GM12878 (cell line): ENCODE measurements around the gene LRP4. TPM values are rescaled to one million over a fixed set of nuclear protein-coding genes. Genes with fewer than 3 reads are reported as not detected.

Source experiments
- ATAC-seq: fragments of 200-7000 bp; cut with Tn5 transposase; 3 replicates; pipeline ENCODE4 v1.9.1; 2020; ENCODE audit warnings: mild to moderate bottlenecking, moderate library complexity
- BruUV-seq: library from RNA; stranded (reverse); fragments of 400-500 nt; replicated peaks from 2 replicates; lab custom pipeline; 2021; lab: Mats Ljungman, UMichigan
- CTCF ChIA-PET: fragments of 300-600 bp; sonication (Branson Sonifier 250); formaldehyde crosslinking; extraction: SDS; loops from one replicate; lab custom pipeline; 2021; ENCODE audit warnings: inconsistent platforms; lab: Yijun Ruan, JAX
- POLR2A ChIA-PET: fragments of 350-600 bp; formaldehyde crosslinking; extraction: SDS; loops from one replicate; lab custom pipeline; 2021; ENCODE audit warnings: inconsistent platforms; lab: Charles Lee
- RAD21 ChIA-PET: fragments of 300-600 bp; sonication (Branson Sonifier 250); formaldehyde crosslinking; loops from one replicate; lab custom pipeline; 2023; ENCODE audit warnings: antibody characterized with exemption; ENCODE audit not compliant: unreplicated experiment; lab: Charles Lee
- SMC1A ChIA-PET: fragments of 300-600 bp; sonication (Branson Sonifier 250); formaldehyde crosslinking; loops from one replicate; lab custom pipeline; 2023; ENCODE audit not compliant: unreplicated experiment, uncharacterized antibody; lab: Charles Lee
- DNase-seq: peaks from one replicate; pipeline ENCODE4 v3.0.0-alpha.2; 2011; ENCODE audit warnings: low read depth, low spot score
- FAIRE-seq: peaks from 3 replicates; lab custom pipeline; 2011; peaks lifted over from hg19 to GRCh38; lab: Jason Lieb, UNC
- H2AFZ ChIP-seq: 2 replicates; pipeline ENCODE4 v1.6.0; 2011; ENCODE audit warnings: low read depth, low read length, control low read depth; ENCODE audit not compliant: control insufficient read depth
- H3K27ac ChIP-seq: 2 replicates; pipeline ENCODE4 v1.5.1; 2011; ENCODE audit warnings: control low read depth; ENCODE audit not compliant: control insufficient read depth, insufficient read depth
- H3K27me3 ChIP-seq, 2 experiments: replicated peaks in 1 of 2; 2 replicates each; pipeline versions ENCODE4 v1.6.0 to v1.6.1; 2011; ENCODE audit warnings: low read length in 1 of 2; ENCODE audit not compliant: control insufficient read depth in 2 of 2, insufficient read depth in 2 of 2
- H3K36me3 ChIP-seq, 2 experiments: 2 replicates each; pipeline ENCODE4 v1.5.1; 2011; ENCODE audit warnings: low read length in 1 of 2; ENCODE audit not compliant: control insufficient read depth in 2 of 2, insufficient read depth in 2 of 2
- H3K4me1 ChIP-seq: 2 replicates; pipeline ENCODE4 v1.6.1; 2011; ENCODE audit warnings: mild to moderate bottlenecking, low read length, moderate library complexity, mixed read lengths; ENCODE audit not compliant: control insufficient read depth, insufficient read depth
- H3K4me2 ChIP-seq: 2 replicates; pipeline ENCODE4 v1.6.0; 2011; ENCODE audit warnings: control low read depth; ENCODE audit not compliant: control insufficient read depth, insufficient read depth
- H3K4me3 ChIP-seq: fragments of 200-600 bp; sonication (generic); 2 replicates; pipeline ENCODE4 v1.5.1; 2016
- H3K79me2 ChIP-seq: 2 replicates; pipeline ENCODE4 v1.6.0; 2011; ENCODE audit warnings: low read length; ENCODE audit not compliant: control insufficient read depth, insufficient read depth
- H3K9ac ChIP-seq: 2 replicates; pipeline ENCODE4 v1.8.0; 2011; ENCODE audit warnings: low read length, control low read depth, mixed read lengths; ENCODE audit not compliant: control insufficient read depth, insufficient read depth
- H3K9me3 ChIP-seq: replicated peaks from 3 replicates; pipeline ENCODE4 v1.5.1; 2011; ENCODE audit warnings: mild to moderate bottlenecking, low read length; ENCODE audit not compliant: control insufficient read depth, insufficient read depth
- H4K20me1 ChIP-seq: 2 replicates; pipeline ENCODE4 v1.6.0; 2011; ENCODE audit not compliant: control insufficient read depth, insufficient read depth
- BRCA1 ChIP-seq: IDR thresholded peaks from 2 replicates; pipeline ENCODE4 v1.6.1; 2011; ENCODE audit warnings: low read depth, low read length, improper control_type of control experiment
- CREB1 ChIP-seq: IDR thresholded peaks from 2 replicates; pipeline ENCODE4 v1.6.1; 2012; ENCODE audit warnings: low read depth, mild to moderate bottlenecking, inconsistent platforms
- FOS ChIP-seq: IDR thresholded peaks from 3 replicates; pipeline ENCODE4 v1.6.1; 2011; ENCODE audit warnings: borderline replicate concordance; ENCODE audit not compliant: insufficient read length; ENCODE audit errors: extremely low read depth
- IRF3 ChIP-seq: fragments of 450-650 bp; IDR thresholded peaks from 2 replicates; pipeline ENCODE4 v1.6.1; 2014; ENCODE audit warnings: mild to moderate bottlenecking
- MTA2 ChIP-seq: fragments of 450-650 bp; IDR thresholded peaks from 2 replicates; pipeline ENCODE4 v1.6.1; 2016; ENCODE audit warnings: low read depth, mild to moderate bottlenecking, moderate library complexity
- NFXL1 ChIP-seq: fragments of 450-650 bp; IDR thresholded peaks from 2 replicates; pipeline ENCODE4 v1.6.1; 2017; ENCODE audit warnings: antibody characterized with exemption, mild to moderate bottlenecking, borderline replicate concordance
- NFYB ChIP-seq: IDR thresholded peaks from 2 replicates; pipeline ENCODE4 v1.6.1; 2011; ENCODE audit warnings: low read depth, mild to moderate bottlenecking, low read length, improper control_type of control experiment, moderate library complexity; ENCODE audit not compliant: insufficient read depth
- NR2C2 ChIP-seq: IDR thresholded peaks from 2 replicates; pipeline ENCODE4 v1.6.1; 2011; ENCODE audit warnings: borderline replicate concordance, low read depth; ENCODE audit not compliant: control insufficient read depth, insufficient read length
- NR2F1 ChIP-seq: fragments of 450-650 bp; conservative IDR thresholded peaks from 2 replicates; pipeline ENCODE4 v1.6.1; 2017; ENCODE audit warnings: mild to moderate bottlenecking
- PML ChIP-seq: IDR thresholded peaks from 2 replicates; pipeline ENCODE4 v1.6.1; 2012; ENCODE audit warnings: low read length, inconsistent platforms
- POLR2A ChIP-seq: IDR thresholded peaks from 2 replicates; pipeline ENCODE4 v1.6.1; 2011; ENCODE audit warnings: low read depth, mild to moderate bottlenecking, low read length
- POU2F2 ChIP-seq: IDR thresholded peaks from 3 replicates; pipeline ENCODE4 v1.6.1; 2011; ENCODE audit warnings: low read depth, mild to moderate bottlenecking, low read length, borderline replicate concordance
- RCOR1 ChIP-seq: conservative IDR thresholded peaks from 2 replicates; pipeline ENCODE4 v1.6.1; 2012; ENCODE audit warnings: low read depth, low read length, improper control_type of control experiment
- RUNX3 ChIP-seq: IDR thresholded peaks from 2 replicates; pipeline ENCODE4 v1.6.1; 2012; ENCODE audit warnings: low read length, inconsistent platforms
- SMARCA5 ChIP-seq: fragments of 450-650 bp; IDR thresholded peaks from 2 replicates; pipeline ENCODE4 v1.6.1; 2017; ENCODE audit warnings: mild to moderate bottlenecking
- ZBTB4 ChIP-seq: fragments of 450-650 bp; formaldehyde crosslinking; IDR thresholded peaks from 2 replicates; pipeline ENCODE4 v1.4.0; 2022; ENCODE audit warnings: mild to moderate bottlenecking, moderate library complexity
- WGBS: methylation state at CpG from one replicate; pipeline ENCODE4 v1.1.6; 2016; ENCODE audit warnings: low lambda C conversion rate; ENCODE audit not compliant: insufficient replicate concordance, insufficient coverage; ENCODE audit errors: missing lambda C conversion rate; 5-methylcytosine and 5-hydroxymethylcytosine counted together
- in situ Hi-C: fragments of 300-500 bp; cut with MboI; formaldehyde crosslinking; loops from 9 replicates; pipeline ENCODE4 v1.14.3; 2018; ENCODE audit warnings: mixed read lengths
- intact Hi-C: fragments of 100-400 bp; cut with micrococcal nuclease; formaldehyde crosslinking; loops from one replicate; pipeline ENCODE4 v1.14.2; 2022; ENCODE audit not compliant: unreplicated experiment
- polyA plus RNA-seq, 11 experiments: library from polyadenylated mRNA; depleted of rRNA in 4 of 11; unstranded in 6 of 11; stranded (reverse) in 5 of 11; fragments of >200 nt; fragmentation: Nextera tagmentation in 4 of 11; fragmentation: Illumina TruSeq in 1 of 11; extraction: Ambion mirVana in 4 of 11; extraction: Trizol in 1 of 11; gene quantifications; 1 replicate in 1 of 11; 2 replicates in 10 of 11; pipeline versions ENCODE4 v1.2.1 to v1.2.3, GENCODE V29; 2011 to 2016; ENCODE audit warnings: inconsistent platforms in 2 of 11, missing spikeins in 2 of 11, low read depth in 1 of 11
- total RNA-seq, 4 experiments: library from RNA; depleted of rRNA in 3 of 4; stranded (reverse); fragments of >200 nt in 3 of 4; fragmentation: Illumina TruSeq in 1 of 4; extraction: Trizol in 1 of 4; gene quantifications; 2 replicates each; pipeline versions ENCODE4 v1.2.1 to v1.2.3, GENCODE V29; 2013 to 2021
- TF ChIP-seq, protein P1 (sequence below): IDR thresholded peaks from 2 replicates; pipeline ENCODE4 v1.6.1; 2012; ENCODE audit warnings: low read depth, low read length, improper control_type of control experiment

The LRP4 gene
- total and polyA plus RNA-seq, 10 of the 15 experiments (the other 5 are each of a cell fraction or from before 2014, with no cell fraction given): under 0.01 to 0.06 (median 0.03) TPM; not detected in 6

GRCh38 chr11:46836431-46836830 is 81.9 kb downstream of the LRP4 start:
- RAD21 ChIA-PET: no interaction called here
- no peaks in the 10 kb centered on the region for H3K27me3 ChIP-seq
- no peaks in the 10 kb centered on the region for H4K20me1 ChIP-seq
- CTCF ChIA-PET: no interaction called here
- WGBS: 96% methylated on average over 1 of the region's 1 CpG
- no peak overlapping the region for H3K27ac ChIP-seq
- TF ChIP-seq FOS (no peak), RUNX3 (no peak), SMARCA5 (no peak), IRF3 (no peak), NFXL1 (no peak), NR2C2 (no peak), POLR2A (no peak), ZBTB4 (no peak), POU2F2 (no peak), PML (no peak), MTA2 (no peak), NFYB (no peak), CREB1 (no peak), BRCA1 (no peak), RCOR1 (no peak), NR2F1 (no peak)
- TF ChIP-seq, protein P1, sequence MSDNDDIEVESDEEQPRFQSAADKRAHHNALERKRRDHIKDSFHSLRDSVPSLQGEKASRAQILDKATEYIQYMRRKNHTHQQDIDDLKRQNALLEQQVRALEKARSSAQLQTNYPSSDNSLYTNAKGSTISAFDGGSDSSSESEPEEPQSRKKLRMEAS: no peak
- TF ChIP-seq, all 136 proteins: peak for 0
- H3K4me3 ChIP-seq: no peak overlapping the region
- POLR2A ChIA-PET: no interaction called here
- no peaks in the 10 kb centered on the region for H3K9me3 ChIP-seq
- H3K9ac ChIP-seq: no peak overlapping the region
- no TSS peak for BruUV-seq
- no peaks in the 10 kb centered on the region; a peak in 1 of 4 replicates for H3K36me3 ChIP-seq
- H3K79me2 ChIP-seq: peaks cover 87% of the 10 kb centered on the region
- no peaks in the 10 kb centered on the region for H3K4me1 ChIP-seq
- intact Hi-C loops: no loop called here
- in situ Hi-C loops: no loop called here
- ATAC-seq (no peak), FAIRE-seq (no peak), DNase-seq (no peak)
- H3K4me2 ChIP-seq: no peak overlapping the region
- H2AFZ ChIP-seq: no peak overlapping the region
- SMC1A ChIA-PET: interaction anchor here (1.2 kb wide), 1 partner anchor 49 kb away, joined by 3 read pairs; no protein-coding TSS in a partner anchor
